Activated CD4-positive, alpha-beta memory T cell treated with anti-CD3 and anti-CD28 coated beads for 36 hours (primary cell): Measurements from ENCODE around the gene B4GALNT1. TPM values are rescaled to one million over a fixed set of nuclear protein-coding genes. Genes with fewer than 3 reads are reported as not detected.
"Not testable (repeated sequence)": the region's sequence is repeated elsewhere in the genome, so short reads cannot be mapped to it uniquely, and the experiment has no call there.

ENCODE experiments used
- CTCF ChIA-PET: fragments of 350-600 bp; sonication (Branson Sonifier 250); formaldehyde crosslinking; loops from one replicate; lab custom pipeline; 2021; ENCODE audit warnings: antibody characterized with exemption, inconsistent platforms; lab: Charles Lee
- POLR2A ChIA-PET: fragments of 350-600 bp; sonication (Branson Sonifier 250); formaldehyde crosslinking; loops from one replicate; lab custom pipeline; 2021; ENCODE audit warnings: antibody characterized with exemption; lab: Charles Lee
- DNase-seq: peaks from one replicate; pipeline ENCODE4 v3.0.0-alpha.2; 2020
- H3K27ac Mint-ChIP-seq: one replicate; pipeline ENCODE4 v1.8.0; 2021; ENCODE audit warnings: mixed read lengths
- H3K27me3 Mint-ChIP-seq: one replicate; pipeline ENCODE4 v1.8.0; 2021; ENCODE audit warnings: mixed read lengths
- H3K36me3 Mint-ChIP-seq: one replicate; pipeline ENCODE4 v1.8.0; 2021; ENCODE audit warnings: mixed read lengths
- H3K4me1 Mint-ChIP-seq: one replicate; pipeline ENCODE4 v1.8.0; 2021; ENCODE audit warnings: low read depth, mixed read lengths
- H3K4me3 Mint-ChIP-seq: one replicate; pipeline ENCODE4 v1.8.0; 2021; ENCODE audit warnings: mild to moderate bottlenecking, mixed read lengths
- H3K9me3 Mint-ChIP-seq: one replicate; pipeline ENCODE4 v1.8.0; 2021; ENCODE audit warnings: mixed read lengths
- intact Hi-C: fragments of 100-400 bp; cut with micrococcal nuclease; formaldehyde crosslinking; loops from one replicate; pipeline ENCODE4 v1.15.1; 2023
- total RNA-seq, 2 experiments: library from RNA; stranded (reverse); gene quantifications; one replicate each; pipeline ENCODE4 v1.2.3, GENCODE V29; 2021

Gene B4GALNT1
- total RNA-seq, 2 experiments from 2014 or later = 1.7 to 2.1 TPM

GRCh38 chr12:57588951-57589610 lies 43.9 kb downstream of the B4GALNT1 start:
- DNase-seq, H3K36me3 Mint-ChIP-seq, H3K27ac Mint-ChIP-seq, H3K4me3 Mint-ChIP-seq, H3K9me3 Mint-ChIP-seq, H3K27me3 Mint-ChIP-seq, intact Hi-C loops: not testable (repeated sequence)
- ChIA-PET CTCF (interaction anchor here (2.4 kb wide), 1 partner anchor 33 kb away, joined by 5 read pairs; no protein-coding TSS in a partner anchor), POLR2A (interaction anchor here (0.7 kb wide), 1 partner anchor 37 kb away, joined by 3 read pairs; no protein-coding TSS in a partner anchor)
- H3K4me1 Mint-ChIP-seq = peaks cover 21% of the 10 kb centered on the region

GRCh38 chr12:57586832-57587429 lies 46.1 kb downstream of the B4GALNT1 start:
- CTCF ChIA-PET = interaction anchor here (2.4 kb wide), 1 partner anchor 35 kb away, joined by 5 read pairs; no protein-coding TSS in a partner anchor
- Mint-ChIP-seq H3K9me3 (no peaks in the 10 kb centered on the region), H3K4me3 (no peak overlapping the region), H3K36me3 (no peaks in the 10 kb centered on the region), H3K27me3 (peaks cover 2% of the 10 kb centered on the region), H3K4me1 (peaks cover 11% of the 10 kb centered on the region), H3K27ac (no peak overlapping the region)
- POLR2A ChIA-PET = no interaction called here
- DNase-seq = no peak
- intact Hi-C loops = no loop called here

- CTCF ChIA-PET = interaction anchor here (0.7 to 7.2 kb wide), 6 partner anchors 11 to 107 kb away, joined by 3 to 112 read pairs (median 14); partner anchors contain the start of gene OS9
- H3K36me3 Mint-ChIP-seq = no peaks in the 10 kb centered on the region
- H3K4me3 Mint-ChIP-seq = no peak overlapping the region
- H3K27ac Mint-ChIP-seq = no peak overlapping the region
- no peak for DNase-seq
- peaks cover 6% of the 10 kb centered on the region for H3K4me1 Mint-ChIP-seq
- H3K9me3 Mint-ChIP-seq = no peaks in the 10 kb centered on the region
- H3K27me3 Mint-ChIP-seq = peaks cover 2% of the 10 kb centered on the region
- POLR2A ChIA-PET = no interaction called here
- intact Hi-C loops = no loop called here
Observed at GRCh38 chr12:57586128-57586527, 46.9 kb downstream of the B4GALNT1 start.

GRCh38 chr12:57585156-57585555 lies 47.8 kb downstream of the B4GALNT1 start:
- intact Hi-C loops = no loop called here
- H3K4me1 Mint-ChIP-seq = no peaks in the 10 kb centered on the region
- H3K36me3 Mint-ChIP-seq = no peaks in the 10 kb centered on the region
- DNase-seq = no peak
- peaks cover 2% of the 10 kb centered on the region for H3K27me3 Mint-ChIP-seq
- ChIA-PET CTCF (interaction anchor here (0.9 to 7.2 kb wide), 10 partner anchors 10 to 108 kb away, joined by 3 to 112 read pairs (median 18); partner anchors contain the start of genes B4GALNT1, DTX3 and OS9), POLR2A (no interaction called here)
- no peak overlapping the region for H3K27ac Mint-ChIP-seq
- H3K4me3 Mint-ChIP-seq = no peak overlapping the region
- no peaks in the 10 kb centered on the region for H3K9me3 Mint-ChIP-seq

- intact Hi-C loops = loop anchor here (5.0 kb wide), 1 partner anchor 323 kb away; no protein-coding TSS in a partner anchor
- Mint-ChIP-seq H3K4me1 (no peaks in the 10 kb centered on the region), H3K9me3 (no peaks in the 10 kb centered on the region), H3K36me3 (no peaks in the 10 kb centered on the region), H3K27me3 (peaks cover 2% of the 10 kb centered on the region), H3K4me3 (no peak overlapping the region), H3K27ac (no peak overlapping the region)
- POLR2A ChIA-PET = no interaction called here
- CTCF ChIA-PET = interaction anchor here (0.9 to 7.2 kb wide), 11 partner anchors 9 to 126 kb away, joined by 3 to 112 read pairs (median 16); partner anchors contain the start of genes B4GALNT1, DTX3 and OS9
- no peak for DNase-seq
Observed at GRCh38 chr12:57584690-57585089, 48.3 kb downstream of the B4GALNT1 start.

- no peak overlapping the region for H3K27ac Mint-ChIP-seq
- DNase-seq = no peak
- ChIA-PET POLR2A (interaction anchor here (1.7 kb wide), 1 partner anchor 30 kb away, joined by 3 read pairs; no protein-coding TSS in a partner anchor), CTCF (interaction anchor here (0.8 to 7.2 kb wide), 33 partner anchors 9 to 319 kb away, joined by 3 to 112 read pairs (median 6); partner anchors contain the start of genes ARHGEF25, B4GALNT1, DCTN2 and DTX3)
- H3K27me3 Mint-ChIP-seq = peaks cover 2% of the 10 kb centered on the region
- intact Hi-C loops = loop anchor here (5.0 kb wide), 1 partner anchor 323 kb away; no protein-coding TSS in a partner anchor
- H3K36me3 Mint-ChIP-seq = no peaks in the 10 kb centered on the region
- H3K4me3 Mint-ChIP-seq = no peak overlapping the region
- H3K4me1 Mint-ChIP-seq = no peaks in the 10 kb centered on the region
- H3K9me3 Mint-ChIP-seq = no peaks in the 10 kb centered on the region
Observed at GRCh38 chr12:57584050-57584449, 49.0 kb downstream of the B4GALNT1 start.

- CTCF ChIA-PET = interaction anchor here (0.5 to 7.2 kb wide), 45 partner anchors 9 to 1087 kb away, joined by 3 to 112 read pairs (median 5); partner anchors contain the start of genes ARHGEF25, B4GALNT1, DCTN2 and DTX3
- no peaks in the 10 kb centered on the region for H3K4me1 Mint-ChIP-seq
Observed at GRCh38 chr12:57583008-57583831, 49.8 kb downstream of the B4GALNT1 start.

GRCh38 chr12:57582440-57582839 lies 50.6 kb downstream of the B4GALNT1 start:
- intact Hi-C loops = loop anchor here (5.0 kb wide), 1 partner anchor 325 kb away; no protein-coding TSS in a partner anchor
- Mint-ChIP-seq H3K4me1 (no peaks in the 10 kb centered on the region), H3K27ac (no peak overlapping the region), H3K27me3 (peaks cover 2% of the 10 kb centered on the region), H3K4me3 (no peak overlapping the region), H3K9me3 (no peaks in the 10 kb centered on the region), H3K36me3 (no peaks in the 10 kb centered on the region)
- ChIA-PET POLR2A (interaction anchor here (1.7 kb wide), 1 partner anchor 32 kb away, joined by 3 read pairs; no protein-coding TSS in a partner anchor), CTCF (interaction anchor here (0.6 to 7.2 kb wide), 23 partner anchors 8 to 321 kb away, joined by 3 to 112 read pairs (median 10); partner anchors contain the start of genes B4GALNT1, DCTN2, DTX3 and OS9)
- DNase-seq = no peak

More at GRCh38 chr12:57583008-57583831, 49.8 kb downstream of the B4GALNT1 start:
- Mint-ChIP-seq H3K4me3 (no peak overlapping the region), H3K9me3 (no peaks in the 10 kb centered on the region), H3K36me3 (no peaks in the 10 kb centered on the region), H3K27me3 (peaks cover 2% of the 10 kb centered on the region), H3K27ac (no peak overlapping the region)
- intact Hi-C loops = loop anchor here (1.0 to 5.0 kb wide), 5 partner anchors 38 to 324 kb away; partner anchors contain the start of gene B4GALNT1
- DNase-seq = peak; percentile 73
- POLR2A ChIA-PET = interaction anchor here (0.5 to 1.7 kb wide), 3 partner anchors 31 to 120 kb away, joined by 3 read pairs; no protein-coding TSS in a partner anchor

GRCh38 chr12:57581802-57582201 lies 51.2 kb downstream of the B4GALNT1 start:
- ChIA-PET CTCF (interaction anchor here (0.6 to 7.2 kb wide), 8 partner anchors 11 to 176 kb away, joined by 3 to 112 read pairs (median 21); partner anchors contain the start of gene B4GALNT1), POLR2A (no interaction called here)
- no peak for DNase-seq
- intact Hi-C loops = loop anchor here (5.0 kb wide), 1 partner anchor 325 kb away; no protein-coding TSS in a partner anchor
- Mint-ChIP-seq H3K4me3 (no peak overlapping the region), H3K36me3 (no peaks in the 10 kb centered on the region), H3K27me3 (peaks cover 2% of the 10 kb centered on the region), H3K9me3 (no peaks in the 10 kb centered on the region), H3K4me1 (no peaks in the 10 kb centered on the region), H3K27ac (no peak overlapping the region)

- POLR2A ChIA-PET = interaction anchor here (1.0 kb wide), 1 partner anchor 11 kb away, joined by 3 read pairs; the partner anchor contains the start of gene PIP4K2C
- H3K36me3 Mint-ChIP-seq = no peaks in the 10 kb centered on the region
- intact Hi-C loops = loop anchor here (5.0 kb wide), 1 partner anchor 327 kb away; no protein-coding TSS in a partner anchor
Observed at GRCh38 chr12:57580466-57580795, 52.6 kb downstream of the B4GALNT1 start.

More at GRCh38 chr12:57580466-57580795, 52.6 kb downstream of the B4GALNT1 start:
- H3K9me3 Mint-ChIP-seq = no peaks in the 10 kb centered on the region
- CTCF ChIA-PET = interaction anchor here (1.1 to 7.2 kb wide), 6 partner anchors 9 to 161 kb away, joined by 3 to 112 read pairs (median 8); no protein-coding TSS in a partner anchor
- H3K4me1 Mint-ChIP-seq = no peaks in the 10 kb centered on the region
- H3K27ac Mint-ChIP-seq = no peak overlapping the region
- H3K27me3 Mint-ChIP-seq = peaks cover 2% of the 10 kb centered on the region
- DNase-seq = no peak
- no peak overlapping the region for H3K4me3 Mint-ChIP-seq
